Fibroblast of upper back skin (primary cell): ENCODE results near the gene AUTS2.

Experiments used
- DNase-seq: peaks from one replicate; pipeline ENCODE4 v3.0.0-alpha.2; 2013

The AUTS2 gene

DNA sequence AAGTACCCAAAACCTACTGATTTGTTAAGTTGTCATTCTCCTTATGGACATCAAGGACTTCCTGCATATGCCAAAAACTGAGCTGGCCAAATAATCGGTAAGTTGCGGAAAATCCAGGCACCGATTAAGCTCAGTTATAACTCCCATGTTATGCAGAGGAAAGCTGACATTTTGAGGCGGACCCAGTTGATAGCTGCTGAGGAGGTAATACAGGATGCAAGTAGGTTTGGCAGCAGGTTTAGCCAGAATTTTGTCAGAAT lies 808.6 kb downstream of the AUTS2 start:
- DNase-seq, result no peak

DNA sequence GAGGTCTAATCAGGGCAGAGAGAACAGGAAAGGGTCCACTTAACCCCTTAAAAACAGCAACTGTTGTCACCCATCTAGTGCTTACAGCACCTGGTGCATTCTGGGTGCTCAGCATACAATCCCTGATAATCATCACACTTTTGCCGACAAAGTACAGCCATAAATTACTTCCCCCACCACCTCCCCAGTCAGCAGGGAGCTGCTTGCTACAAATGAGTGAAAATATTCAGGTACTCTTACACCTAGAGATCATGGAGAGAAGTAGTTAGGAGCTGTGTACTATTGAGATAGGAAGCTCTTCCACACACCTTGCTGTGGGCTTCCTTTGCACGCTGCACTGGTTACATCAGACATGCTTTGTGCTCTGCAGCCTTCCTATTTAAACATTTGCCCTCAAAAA lies 810.2 kb downstream of the AUTS2 start:
- no peak for DNase-seq

DNA sequence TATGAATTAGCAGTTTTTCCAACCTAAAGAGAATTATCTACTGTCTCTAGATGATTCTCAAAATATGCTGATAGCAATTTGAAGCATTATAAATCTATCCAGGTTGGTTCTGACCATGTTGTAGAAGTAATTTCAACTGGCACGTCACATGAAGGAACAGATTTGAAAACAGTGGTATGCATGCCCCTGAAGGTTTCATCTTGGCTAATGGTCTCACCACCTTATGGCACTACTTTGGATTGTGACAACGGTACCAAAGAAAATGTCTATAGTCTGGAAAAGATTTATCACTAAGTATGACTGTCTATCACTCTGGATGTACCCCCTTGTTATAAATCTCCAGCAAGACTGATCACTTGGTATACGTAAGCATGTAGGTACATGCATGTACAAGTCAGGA lies 810.6 kb downstream of the AUTS2 start:
- DNase-seq, result no peak

DNA sequence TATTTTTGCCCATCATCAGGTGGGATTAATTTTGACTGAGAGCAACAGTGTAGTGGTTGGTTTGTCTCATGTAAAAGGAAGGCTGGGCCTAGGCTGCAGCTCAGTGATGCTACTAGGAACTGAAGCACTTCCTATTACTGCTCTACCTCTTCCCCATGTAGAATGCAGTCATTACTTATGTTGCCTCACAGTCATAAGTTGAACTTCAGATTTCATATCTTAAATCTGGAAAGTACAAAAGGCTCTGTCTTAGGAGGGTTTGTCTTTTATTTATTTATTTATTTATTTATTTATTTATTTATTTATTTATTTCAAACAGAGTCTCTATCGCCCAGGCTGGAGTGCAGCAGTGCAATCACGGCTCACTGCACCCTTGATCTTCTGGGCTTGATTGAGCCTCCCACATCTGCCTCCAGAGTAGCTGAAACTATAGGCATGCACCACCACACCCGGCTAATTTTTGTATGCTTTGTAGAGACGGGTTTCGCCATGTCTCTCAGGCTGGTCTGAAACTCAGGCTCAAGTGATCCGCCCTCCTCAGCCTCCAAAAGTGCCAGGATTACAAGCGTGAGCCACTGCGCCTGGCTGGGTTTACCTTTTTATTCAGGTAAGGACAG lies 812.0 kb downstream of the AUTS2 start:
- no peak for DNase-seq

DNA sequence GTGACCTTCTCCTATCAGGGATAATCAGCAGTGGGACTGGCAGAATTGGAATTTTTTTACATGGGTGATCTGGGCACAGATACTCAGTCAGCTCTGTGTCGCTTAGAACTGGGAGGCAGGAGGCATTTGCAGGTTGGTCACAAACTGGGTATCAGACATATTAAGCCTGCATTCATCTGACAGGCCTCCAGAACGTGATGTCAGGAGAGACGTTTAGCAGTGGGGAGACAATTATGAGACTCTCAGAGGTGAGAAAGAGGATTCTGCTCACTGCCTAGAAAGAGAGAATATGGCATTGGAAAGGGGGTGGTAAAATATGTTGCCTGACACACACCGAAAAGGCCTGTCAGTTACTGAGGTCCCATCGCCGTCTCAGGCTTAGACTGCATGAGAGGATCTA lies 816.1 kb downstream of the AUTS2 start:
- DNase-seq, result no peak

DNA sequence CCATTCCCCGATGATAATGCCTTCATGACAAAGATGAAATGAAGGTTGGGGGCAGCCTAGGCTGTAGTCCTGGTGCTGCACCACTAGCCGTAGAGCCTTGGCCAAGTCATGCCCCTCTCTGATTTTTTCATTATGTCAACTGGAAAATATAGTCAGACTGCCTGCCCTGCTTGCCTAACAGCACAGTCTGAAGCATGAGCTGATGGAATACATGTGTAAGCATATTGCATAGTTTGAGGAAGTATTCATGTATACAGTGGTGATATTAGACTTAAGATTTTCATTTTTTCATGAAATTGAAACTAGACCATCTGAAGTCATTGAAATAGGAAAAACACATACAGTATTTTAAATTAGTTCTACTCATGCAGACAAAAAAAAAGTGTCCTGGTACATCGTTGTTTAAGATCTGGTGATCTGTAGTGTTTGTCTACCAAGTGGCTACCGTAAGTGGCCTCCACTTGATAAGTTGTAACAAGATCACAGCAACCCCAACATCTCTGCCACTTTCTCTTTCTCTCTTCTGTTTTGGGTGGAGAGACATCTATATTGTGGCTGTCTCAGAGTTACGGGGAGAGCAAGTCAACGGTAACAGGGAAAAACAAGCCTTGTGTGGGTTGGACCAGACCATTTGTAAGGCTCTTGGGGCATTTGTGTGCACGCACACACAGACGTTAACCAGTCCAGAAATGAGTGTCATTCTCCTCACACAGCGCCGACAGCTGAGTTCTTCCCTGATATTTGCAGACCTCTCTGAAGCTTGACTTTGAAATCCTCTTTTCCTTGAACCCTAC lies 817.1 kb downstream of the AUTS2 start:
- DNase-seq, result no peak

DNA sequence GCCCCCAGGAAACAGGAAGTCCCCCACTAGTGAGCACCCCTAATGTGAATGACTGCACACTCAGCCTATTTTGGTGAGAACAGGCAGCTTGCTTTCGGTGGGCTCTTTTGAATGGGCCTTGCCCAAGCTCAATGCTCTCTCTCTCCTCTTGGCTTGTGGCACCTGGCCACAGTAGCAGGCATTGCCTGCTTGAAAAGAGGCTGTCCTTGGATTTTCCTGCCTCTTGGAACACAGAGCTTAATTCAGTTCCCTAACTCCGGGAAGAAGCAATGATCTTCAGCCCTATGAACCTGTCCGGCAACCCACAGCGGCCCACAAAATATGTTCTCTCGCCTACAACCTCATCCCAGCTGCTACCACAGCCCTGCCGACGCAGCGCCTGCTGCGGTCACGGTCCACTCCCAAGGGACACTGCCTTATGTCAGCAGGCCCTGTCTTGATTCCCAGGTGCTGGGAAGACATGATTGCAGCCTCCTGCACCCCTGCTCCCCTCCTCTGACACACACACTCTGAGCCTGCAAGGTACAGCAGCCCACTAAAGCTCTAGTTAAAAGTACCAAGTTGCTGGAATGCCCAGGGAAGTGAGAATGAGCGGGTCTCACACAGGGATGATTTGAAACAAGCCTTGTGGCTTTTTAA lies 818.2 kb downstream of the AUTS2 start:
- no peak for DNase-seq

DNA sequence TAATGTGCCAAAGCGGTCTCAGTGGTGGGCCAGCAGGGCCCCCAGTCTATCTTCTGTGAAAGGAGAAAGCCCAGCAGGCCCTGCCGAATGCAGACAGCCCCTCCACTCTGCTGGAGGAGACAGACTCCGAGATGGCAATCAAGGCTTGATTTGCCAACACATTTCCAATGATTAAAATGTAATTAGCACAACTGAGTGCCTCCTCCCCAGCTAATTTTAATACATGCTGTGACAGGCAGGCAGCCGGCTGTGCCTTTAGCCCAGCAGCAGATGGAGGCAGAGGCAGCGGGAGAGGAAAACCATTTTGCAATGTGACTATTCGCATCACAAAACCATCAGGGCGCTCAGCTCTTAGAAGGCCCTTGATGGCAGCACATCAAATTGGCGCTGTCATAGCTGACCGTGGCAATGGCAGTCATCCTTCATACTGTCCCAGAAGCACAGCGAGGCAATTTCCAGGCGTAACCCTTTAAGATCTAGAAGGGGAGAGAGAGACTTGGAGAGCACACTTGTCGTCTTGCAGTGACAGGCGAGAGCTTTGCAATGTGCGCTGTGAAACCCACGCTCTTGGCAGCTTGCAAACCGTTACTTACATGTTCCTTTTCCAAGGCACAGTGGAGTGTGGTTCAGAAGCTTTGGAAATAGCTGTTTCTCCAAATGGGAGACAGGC lies 818.8 kb downstream of the AUTS2 start:
- no peak for DNase-seq

DNA sequence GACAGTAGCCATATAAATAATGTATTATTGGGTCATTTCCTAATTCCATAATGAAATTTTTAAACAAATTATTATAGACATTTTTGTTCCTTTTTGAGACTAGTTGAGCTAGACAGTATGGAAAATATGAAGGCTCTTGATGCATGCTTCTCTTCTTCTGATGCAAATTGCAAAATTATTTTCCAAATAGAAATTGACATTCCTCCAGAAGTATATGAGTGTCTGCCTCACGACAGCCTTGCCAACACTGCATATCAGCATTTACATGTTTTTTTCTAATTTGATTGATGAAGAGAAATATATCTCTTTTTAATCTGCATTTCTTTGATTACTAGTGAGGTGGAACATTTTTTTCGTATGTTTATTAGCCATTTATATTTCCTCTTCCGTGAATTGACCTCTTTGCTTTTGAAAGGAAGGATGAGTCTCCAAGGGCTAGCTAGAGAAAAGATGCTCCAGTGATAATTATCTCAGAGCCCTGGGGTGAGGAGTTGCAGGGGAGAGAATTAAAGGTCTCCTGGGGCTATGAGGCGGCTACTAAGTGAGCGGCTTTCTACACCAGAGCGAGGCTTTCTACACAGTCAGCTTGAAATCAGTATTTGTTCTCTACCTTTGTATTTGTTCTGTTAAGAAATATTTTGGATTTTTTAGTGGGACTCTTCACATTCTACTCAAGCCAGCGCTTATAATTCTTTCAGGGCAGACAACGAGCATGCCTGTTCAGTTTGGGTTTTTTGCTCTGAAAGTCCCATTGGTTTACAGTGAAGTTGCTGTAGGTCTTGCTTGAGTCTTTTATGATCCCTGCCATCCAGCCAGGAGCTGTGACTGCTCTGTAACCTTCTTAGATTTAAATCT lies 821.5 kb downstream of the AUTS2 start:
- DNase-seq, result no peak

DNA sequence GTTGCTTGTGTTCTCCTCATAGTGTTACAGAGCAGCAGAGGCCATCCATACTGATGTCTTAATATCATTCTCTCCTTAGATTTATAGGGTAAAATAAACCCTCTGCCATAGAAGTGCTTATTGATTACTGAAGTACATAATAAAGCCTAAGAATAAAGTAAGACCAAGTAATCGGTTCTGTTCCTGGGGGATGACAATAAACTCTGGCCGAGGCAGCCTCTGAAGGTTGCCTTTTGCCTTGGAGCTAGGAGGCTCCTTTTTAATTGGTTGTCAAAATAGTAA lies 822.0 kb downstream of the AUTS2 start:
- no peak for DNase-seq

DNA sequence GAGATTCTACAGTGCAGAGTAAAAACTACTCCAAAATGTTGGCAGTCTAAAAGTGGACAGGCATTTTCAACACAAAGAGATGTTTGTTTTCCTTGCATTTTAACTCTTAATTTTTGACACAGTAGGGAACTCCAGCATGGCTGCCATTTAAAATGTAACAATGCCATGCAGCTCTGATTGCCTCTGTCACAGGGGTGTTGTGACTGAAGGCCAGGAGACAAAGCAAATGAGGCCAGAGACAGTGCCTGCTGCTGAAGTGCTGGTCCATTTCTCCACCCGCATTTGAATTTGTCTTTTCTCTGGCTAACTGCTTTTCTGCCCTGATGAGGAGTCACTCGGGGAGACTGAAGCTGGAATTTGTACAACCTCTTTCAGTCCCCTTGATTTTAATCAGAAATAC lies 823.0 kb downstream of the AUTS2 start:
- no peak for DNase-seq

DNA sequence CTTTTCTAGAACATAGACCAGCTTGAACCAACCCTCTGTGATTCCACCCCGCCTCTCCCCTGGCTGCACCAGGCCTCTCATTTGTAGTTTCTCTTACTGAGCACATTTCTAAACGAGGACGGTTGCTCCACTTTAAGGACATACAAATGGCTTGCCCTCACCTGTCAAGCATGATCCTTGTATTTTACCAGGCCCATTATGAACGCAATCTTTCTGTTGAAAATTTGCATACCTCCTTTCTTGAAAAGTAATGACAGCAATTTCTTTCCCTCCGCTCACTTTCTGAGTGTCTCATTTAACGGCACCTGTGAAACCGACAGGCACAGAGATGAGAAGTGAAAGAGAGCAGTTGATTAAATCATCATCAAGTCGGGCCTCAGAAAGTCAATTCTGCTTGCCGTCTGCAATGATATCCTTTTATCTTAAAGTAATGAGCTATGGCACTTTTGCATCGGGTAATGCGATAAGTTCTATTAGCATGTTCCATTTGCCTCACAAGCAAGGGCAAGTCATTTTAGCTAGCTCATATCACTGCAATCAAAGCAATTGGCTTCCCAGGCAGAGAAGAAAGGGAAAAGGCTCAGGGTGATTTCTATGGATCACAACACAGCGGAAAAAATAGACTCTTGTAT lies 828.1 kb downstream of the AUTS2 start:
- no peak for DNase-seq

DNA sequence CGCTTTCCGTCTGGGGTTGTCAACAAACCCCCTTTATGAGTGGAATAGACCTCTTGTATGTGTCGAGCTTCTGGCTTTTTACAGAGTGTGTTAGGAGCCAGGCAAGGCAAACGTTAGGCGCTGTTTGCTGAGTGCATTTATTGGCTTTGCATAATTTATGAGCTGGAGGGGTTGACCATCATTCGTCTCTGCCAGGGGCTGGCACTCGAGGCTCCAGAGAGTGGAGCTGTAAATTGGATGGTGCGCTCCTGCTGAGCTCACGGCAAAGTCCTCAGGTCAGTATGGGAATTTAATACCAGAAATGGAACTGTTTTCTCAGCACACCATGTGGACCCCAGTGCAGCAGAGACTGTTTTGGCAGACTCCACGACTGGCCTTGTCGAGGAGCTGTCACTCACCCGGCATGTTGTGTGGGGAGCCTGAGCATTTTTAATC lies 834.3 kb downstream of the AUTS2 start:
- DNase-seq, result no peak

DNA sequence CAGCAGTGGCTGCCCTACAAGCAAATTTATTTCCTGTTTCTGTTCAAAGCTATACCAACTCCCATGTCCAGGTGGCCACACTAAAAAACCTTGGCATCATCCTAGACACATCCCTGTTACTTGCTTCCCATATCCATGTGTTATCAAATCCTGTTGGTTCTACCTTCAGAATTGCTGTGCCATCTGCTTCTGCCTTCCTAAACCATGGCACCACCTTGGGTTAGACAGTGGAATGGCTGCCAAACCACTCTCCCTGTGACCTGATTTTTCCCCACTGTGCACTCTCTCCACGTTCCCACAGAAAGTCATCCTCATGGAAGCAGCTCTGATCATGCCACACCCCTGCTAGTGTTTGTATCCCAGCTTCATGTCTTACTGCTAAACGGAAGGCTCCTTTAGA lies 836.1 kb downstream of the AUTS2 start:
- no peak for DNase-seq

DNA sequence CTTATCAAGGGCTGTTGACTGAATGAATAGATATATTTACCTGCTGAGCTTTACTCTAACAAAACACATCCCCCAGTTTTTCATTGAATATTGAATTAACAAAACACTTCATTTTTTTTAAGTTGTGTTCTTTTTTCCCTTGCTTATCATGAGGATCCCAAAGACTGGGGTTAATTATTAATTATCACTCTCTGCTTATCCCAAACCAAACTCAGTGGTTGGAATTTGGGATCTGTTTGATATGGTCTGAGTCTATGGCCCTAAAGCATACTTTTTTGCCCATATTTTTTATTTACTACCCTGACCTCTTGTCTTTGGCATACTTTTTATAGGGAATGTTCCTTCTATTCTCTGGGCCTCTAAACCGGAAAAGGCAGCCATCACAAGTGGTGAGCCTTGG lies 836.5 kb downstream of the AUTS2 start:
- DNase-seq, result no peak

DNA sequence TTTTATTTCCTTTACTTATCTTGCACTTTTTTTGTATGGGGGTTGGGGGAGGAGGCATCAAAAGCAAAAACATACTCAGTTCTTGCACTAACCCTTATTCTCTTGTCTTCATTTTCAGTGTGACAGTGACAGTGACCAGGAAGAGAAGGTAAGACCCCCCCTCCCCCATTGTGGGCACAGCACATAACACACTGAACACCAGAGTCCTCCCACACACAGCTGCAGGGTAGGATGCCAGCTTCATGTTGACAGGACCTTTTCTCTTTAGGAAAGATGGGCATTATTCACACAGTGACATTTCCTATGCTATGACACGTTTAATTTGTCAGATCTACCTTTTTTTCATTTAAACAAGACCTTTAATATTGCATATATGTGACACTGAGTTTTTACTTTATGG lies 837.4 kb downstream of the AUTS2 start:
- DNase-seq, result no peak

DNA sequence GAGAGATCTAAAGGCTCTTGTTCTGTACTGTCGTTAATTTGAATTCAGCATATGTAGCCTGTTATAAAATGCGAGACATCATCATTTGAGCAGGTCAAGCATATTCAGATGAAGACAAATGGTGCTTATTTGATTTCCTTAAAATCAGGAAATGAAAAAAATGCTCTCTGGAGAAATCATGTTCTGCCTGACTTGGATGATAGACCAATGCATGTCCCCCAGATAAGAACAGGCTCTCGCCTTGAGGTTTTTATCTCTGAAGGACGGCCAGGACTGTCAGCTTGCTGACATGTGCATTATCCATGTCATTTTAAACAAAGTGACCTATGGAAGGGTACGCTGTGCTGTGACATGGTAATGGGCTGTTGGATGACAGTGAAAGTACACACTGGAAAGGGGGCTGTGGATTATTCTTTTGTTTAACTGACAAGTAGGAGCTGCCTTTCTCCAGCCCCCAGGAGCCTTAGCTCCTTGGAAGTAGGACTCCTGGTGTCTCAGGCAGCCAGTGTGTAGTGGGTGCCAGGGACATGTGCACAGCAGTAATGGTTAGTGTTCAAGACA lies 838.6 kb downstream of the AUTS2 start:
- no peak for DNase-seq

DNA sequence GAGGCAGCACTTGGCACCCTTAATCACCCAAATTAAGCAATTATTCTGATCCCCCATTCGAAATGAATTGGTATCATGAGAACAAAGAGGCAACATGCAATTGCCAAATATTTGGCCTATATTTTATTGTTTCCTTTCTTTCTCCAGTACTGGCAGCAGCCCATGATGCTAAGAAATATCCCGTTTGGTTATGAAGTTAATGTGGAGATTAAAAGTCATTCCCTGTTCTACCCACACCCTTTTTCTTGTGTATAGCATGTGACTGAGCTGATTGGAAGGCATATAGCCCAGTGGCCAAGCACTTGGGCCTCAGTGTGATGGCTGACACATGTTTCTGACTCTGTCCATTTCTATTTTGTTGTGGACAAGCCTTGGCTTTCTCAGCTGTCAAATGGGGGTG lies 841.4 kb downstream of the AUTS2 start:
- no peak for DNase-seq

DNA sequence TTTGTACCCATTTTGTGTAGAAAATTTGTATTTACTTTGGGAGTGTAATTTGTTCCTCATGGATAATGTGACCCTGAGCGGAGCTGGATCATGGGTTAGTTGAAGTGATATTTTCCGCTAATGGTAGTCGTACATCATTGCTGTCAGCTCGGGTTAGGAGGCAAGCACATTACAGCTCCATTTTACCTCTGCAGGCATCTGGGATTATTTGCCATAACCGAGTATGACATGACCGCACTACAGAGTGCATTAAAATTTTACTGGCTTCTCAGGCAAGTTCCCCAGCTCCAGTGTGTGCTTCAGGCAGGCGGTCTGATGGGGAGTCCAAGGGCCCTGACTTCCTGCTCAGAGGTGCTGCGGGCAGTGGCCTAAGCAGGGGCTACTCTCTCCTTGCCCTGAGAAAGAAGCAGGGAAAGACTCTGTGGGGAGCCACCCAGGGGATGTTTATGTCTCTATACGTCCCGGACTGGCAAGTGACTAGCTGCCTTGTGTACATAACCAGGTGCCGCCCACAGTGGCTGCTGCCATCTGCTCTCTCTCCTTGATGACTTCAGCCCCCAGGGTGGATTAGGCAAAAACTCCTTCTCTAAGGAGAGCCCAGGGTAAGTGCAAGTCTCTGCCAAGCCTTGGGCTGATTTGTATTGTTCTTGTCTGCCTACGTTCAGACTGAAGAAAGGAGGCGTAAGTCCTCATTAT lies 848.3 kb downstream of the AUTS2 start:
- DNase-seq, result no peak

DNA sequence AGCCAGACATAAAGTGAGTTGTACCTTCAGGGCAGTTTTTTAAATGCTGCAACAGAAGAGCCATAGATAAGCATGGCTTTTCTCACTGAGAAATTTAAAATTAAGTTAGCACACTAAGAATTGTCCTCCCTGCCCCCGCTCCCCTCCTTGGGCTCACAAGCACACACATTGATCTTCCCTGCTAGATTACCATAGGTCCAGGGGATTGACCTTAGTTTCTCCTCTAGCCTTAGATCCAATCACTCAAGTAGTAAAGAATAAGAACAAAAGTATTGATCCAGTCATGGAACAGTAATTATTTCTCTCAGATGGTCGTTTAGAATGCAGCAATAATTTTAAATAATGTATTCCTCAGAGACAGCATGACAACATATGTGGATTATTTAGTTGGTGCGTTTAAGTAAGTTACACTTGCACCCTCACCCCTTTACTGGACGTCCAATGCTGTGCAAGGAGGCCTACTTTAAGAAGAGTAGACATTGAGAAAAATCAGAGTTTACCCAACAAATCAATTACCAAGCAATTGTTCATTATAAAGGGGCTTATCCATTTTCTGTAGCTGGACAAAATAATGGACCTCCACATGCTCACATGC lies 850.1 kb downstream of the AUTS2 start:
- DNase-seq, result no peak

DNA sequence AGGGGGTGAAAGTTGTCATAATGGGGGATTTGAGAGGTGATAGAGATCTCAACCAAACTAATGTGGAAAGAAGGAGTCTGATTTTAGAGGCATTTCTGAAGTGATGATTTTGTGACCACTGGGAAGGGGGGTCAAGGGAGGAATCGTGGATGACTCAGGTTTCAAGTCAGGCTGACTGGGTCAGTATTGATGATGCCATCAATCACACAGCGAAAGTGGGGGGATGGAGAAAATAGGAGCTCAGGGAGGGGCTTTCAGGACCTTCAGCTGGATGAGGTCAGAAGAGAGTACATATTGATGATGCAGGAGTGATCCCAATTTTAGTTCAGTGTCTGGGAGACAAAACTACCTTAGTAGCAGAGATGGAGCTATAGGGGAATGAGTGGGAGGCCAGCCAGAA lies 852.5 kb downstream of the AUTS2 start:
- DNase-seq, result peak; percentile 21
